Transverse colon (tissue), 4 donors: Measurements from ENCODE around the gene RIMBP2.

Experiments
- POLR2A ChIP-seq: fragments of 450-650 bp; IDR thresholded peaks from one replicate; pipeline ENCODE4 v1.6.1; 2016; ENCODE audit warnings: antibody characterized with exemption, mild to moderate bottlenecking, moderate library complexity
- POLR2AphosphoS5 ChIP-seq, 3 donors: sonication (generic); formaldehyde crosslinking; IDR thresholded peaks; one replicate each; pipeline ENCODE4 v1.6.1; 2016; ENCODE audit warnings: antibody characterized with exemption in 3 of 3
- TF ChIP-seq, protein P1 (sequence below), 5 experiments: fragments of 200-600 bp in 3 of 5; fragments of 450-650 bp in 2 of 5; sonication (generic) in 3 of 5; IDR thresholded peaks; 1 replicate in 2 of 5; 2 replicates in 3 of 5; pipeline ENCODE4 v1.5.1; 2016 to 2017; ENCODE audit warnings: antibody characterized with exemption in 5 of 5, inconsistent platforms in 3 of 5, mild to moderate bottlenecking in 2 of 5, moderate library complexity in 1 of 5

DNA sequence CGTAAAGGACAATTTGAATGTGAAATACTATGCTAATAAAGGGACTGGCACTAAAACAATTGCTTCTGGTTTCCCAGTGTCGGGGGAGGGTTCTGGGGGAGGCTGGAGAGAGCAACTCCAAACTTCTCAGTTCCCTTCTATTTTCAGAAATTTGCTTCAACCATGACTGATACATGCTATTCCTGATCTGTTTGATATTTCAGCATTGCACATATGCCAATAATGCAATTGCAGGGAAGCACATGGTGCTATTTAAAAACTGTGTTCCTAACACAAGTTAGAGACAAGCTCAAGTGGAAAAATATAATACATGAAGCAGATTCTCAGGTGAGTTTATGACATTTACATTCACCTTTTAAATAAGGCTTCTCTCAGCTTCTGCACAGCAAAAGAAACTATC, 188.9 kb downstream of the RIMBP2 start:
- TF ChIP-seq, protein P1, sequence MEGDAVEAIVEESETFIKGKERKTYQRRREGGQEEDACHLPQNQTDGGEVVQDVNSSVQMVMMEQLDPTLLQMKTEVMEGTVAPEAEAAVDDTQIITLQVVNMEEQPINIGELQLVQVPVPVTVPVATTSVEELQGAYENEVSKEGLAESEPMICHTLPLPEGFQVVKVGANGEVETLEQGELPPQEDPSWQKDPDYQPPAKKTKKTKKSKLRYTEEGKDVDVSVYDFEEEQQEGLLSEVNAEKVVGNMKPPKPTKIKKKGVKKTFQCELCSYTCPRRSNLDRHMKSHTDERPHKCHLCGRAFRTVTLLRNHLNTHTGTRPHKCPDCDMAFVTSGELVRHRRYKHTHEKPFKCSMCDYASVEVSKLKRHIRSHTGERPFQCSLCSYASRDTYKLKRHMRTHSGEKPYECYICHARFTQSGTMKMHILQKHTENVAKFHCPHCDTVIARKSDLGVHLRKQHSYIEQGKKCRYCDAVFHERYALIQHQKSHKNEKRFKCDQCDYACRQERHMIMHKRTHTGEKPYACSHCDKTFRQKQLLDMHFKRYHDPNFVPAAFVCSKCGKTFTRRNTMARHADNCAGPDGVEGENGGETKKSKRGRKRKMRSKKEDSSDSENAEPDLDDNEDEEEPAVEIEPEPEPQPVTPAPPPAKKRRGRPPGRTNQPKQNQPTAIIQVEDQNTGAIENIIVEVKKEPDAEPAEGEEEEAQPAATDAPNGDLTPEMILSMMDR (IDR thresholded peaks at IDR 0.05), result no peak
- TF ChIP-seq POLR2A, result no peak
- no peak for TF ChIP-seq POLR2AphosphoS5 (IDR thresholded peaks at IDR 0.05)
